NCI-H1417 treated with DMSO at 0.1 percent for 48 hours (cell line): ENCODE measurements around the gene THBS1.

Source experiments
- DNase-seq: peaks from one replicate; lab custom pipeline; 2025; lab: John Stamatoyannopoulos, UW

The THBS1 gene

GRCh38 chr15:39589193-39589814 lies 8.4 kb downstream of the THBS1 start:
- no peak for DNase-seq

GRCh38 chr15:39589815-39590644 lies 9.2 kb downstream of the THBS1 start:
- no peak for DNase-seq

GRCh38 chr15:39591141-39591895 lies 10.4 kb downstream of the THBS1 start:
- DNase-seq, result no peak

GRCh38 chr15:39591896-39592315 lies 11.0 kb downstream of the THBS1 start:
- DNase-seq, result no peak

- no peak for DNase-seq
These were observed 11.6 kb downstream of the THBS1 start for GRCh38 chr15:39592500-39592899.

- DNase-seq, result no peak
These were observed 12.3 kb downstream of the THBS1 start for GRCh38 chr15:39593071-39593655.

- no peak for DNase-seq
These were observed 13.0 kb downstream of the THBS1 start for GRCh38 chr15:39593656-39594445.

GRCh38 chr15:39594446-39595337 lies 13.8 kb downstream of the THBS1 start:
- no peak for DNase-seq

GRCh38 chr15:39595338-39596221 lies 14.7 kb downstream of the THBS1 start:
- DNase-seq, result no peak

GRCh38 chr15:39596358-39597051 lies 15.6 kb downstream of the THBS1 start:
- DNase-seq, result no peak

- no peak for DNase-seq
These were observed 16.5 kb downstream of the THBS1 start for GRCh38 chr15:39597336-39597735.

GRCh38 chr15:39597751-39598185 lies 16.9 kb downstream of the THBS1 start:
- no peak for DNase-seq

- no peak for DNase-seq
These were observed 17.4 kb downstream of the THBS1 start for GRCh38 chr15:39598186-39598850.

GRCh38 chr15:39598958-39599845 lies 18.3 kb downstream of the THBS1 start:
- DNase-seq, result no peak

GRCh38 chr15:39599871-39600270 lies 19.0 kb downstream of the THBS1 start:
- no peak for DNase-seq

- DNase-seq, result no peak
These were observed 21.3 kb downstream of the THBS1 start for GRCh38 chr15:39602143-39602542.

- DNase-seq, result no peak
These were observed 24.3 kb downstream of the THBS1 start for GRCh38 chr15:39605146-39605545.
